H1 (cell line): Measurements from ENCODE around the gene VGF. TPM values are rescaled to one million over a fixed set of nuclear protein-coding genes. Genes with fewer than 3 reads are reported as not detected.

Source experiments
- CTCF ChIA-PET: fragments of 300-600 bp; sonication (Branson Sonifier 250); formaldehyde crosslinking; loops from one replicate; lab custom pipeline; 2021; ENCODE audit not compliant: partially characterized antibody; lab: Charles Lee
- POLR2A ChIA-PET: fragments of 300-600 bp; sonication (Branson Sonifier 250); formaldehyde crosslinking; loops from one replicate; lab custom pipeline; 2021; ENCODE audit warnings: inconsistent platforms; ENCODE audit not compliant: partially characterized antibody; lab: Charles Lee
- DNase-seq, 2 experiments: peaks; one replicate each; pipeline versions ENCODE4 v3.0.0 to v3.0.0-alpha.2; 2010 to 2022; ENCODE audit warnings: low spot score in 2 of 2, low read depth in 1 of 2, mixed read lengths in 1 of 2
- FAIRE-seq: peaks from 2 replicates; lab custom pipeline; 2011; peaks lifted over from hg19 to GRCh38; lab: Jason Lieb, UNC
- H2AFZ ChIP-seq: 2 replicates; pipeline ENCODE4 v1.8.1; 2012; ENCODE audit warnings: low read length, inconsistent platforms
- H2AK5ac ChIP-seq: 2 replicates; pipeline ENCODE4 v1.6.1; 2013; ENCODE audit warnings: low read depth, low read length
- H2BK120ac ChIP-seq: replicated peaks from 2 replicates; pipeline ENCODE3; 2013; ENCODE audit warnings: low read depth, low read length, inconsistent platforms
- H2BK12ac ChIP-seq: 2 replicates; pipeline ENCODE4 v1.6.1; 2013; ENCODE audit warnings: low read depth, low read length
- H2BK15ac ChIP-seq: 2 replicates; pipeline ENCODE4 v1.6.1; 2013; ENCODE audit warnings: low read length
- H2BK20ac ChIP-seq: 2 replicates; pipeline ENCODE4 v1.6.1; 2013; ENCODE audit warnings: low read length
- H2BK5ac ChIP-seq: 2 replicates; pipeline ENCODE4 v1.6.1; 2013; ENCODE audit warnings: low read depth, low read length
- H3K14ac ChIP-seq: 2 replicates; pipeline ENCODE4 v1.6.1; 2013; ENCODE audit warnings: inconsistent platforms; ENCODE audit not compliant: insufficient read length
- H3K18ac ChIP-seq: 2 replicates; pipeline ENCODE4 v1.6.1; 2013; ENCODE audit warnings: low read length; ENCODE audit errors: extremely low read depth
- H3K23ac ChIP-seq: 2 replicates; pipeline ENCODE4 v1.6.1; 2013; ENCODE audit warnings: inconsistent platforms; ENCODE audit not compliant: insufficient read length
- H3K23me2 ChIP-seq: 2 replicates; pipeline ENCODE4 v1.6.1; 2013; ENCODE audit warnings: low read depth, low read length
- H3K27ac ChIP-seq: 2 replicates; pipeline ENCODE4 v1.6.1; 2011; ENCODE audit warnings: low read depth, low read length, inconsistent platforms
- H3K27me3 ChIP-seq, 4 experiments: replicated peaks in 1 of 4; 1 replicate in 1 of 4; 2 replicates in 3 of 4; pipeline versions ENCODE4 v1.6.1 to v1.8.1; 2011 to 2013; ENCODE audit warnings: low read length in 3 of 4, mild to moderate bottlenecking in 3 of 4, inconsistent platforms in 2 of 4, mixed read lengths in 2 of 4, moderate library complexity in 1 of 4; ENCODE audit not compliant: control insufficient read depth in 3 of 4, insufficient read depth in 3 of 4; ENCODE audit errors: extremely low read depth in 1 of 4
- H3K36me3 ChIP-seq, 4 experiments: 2 replicates each; pipeline versions ENCODE4 v1.6.1 to v1.8.1; 2011 to 2013; ENCODE audit warnings: mild to moderate bottlenecking in 4 of 4, low read length in 3 of 4, moderate library complexity in 2 of 4, control low read depth in 1 of 4, inconsistent platforms in 1 of 4; ENCODE audit not compliant: insufficient read depth in 4 of 4, control insufficient read depth in 2 of 4
- H3K4ac ChIP-seq: replicated peaks from 2 replicates; pipeline ENCODE3; 2013; ENCODE audit warnings: low read length, low read depth, mixed read lengths, inconsistent platforms; ENCODE audit not compliant: insufficient read length
- H3K4me1 ChIP-seq, 4 experiments: replicated peaks in 1 of 4; 1 replicate in 1 of 4; 2 replicates in 3 of 4; pipeline versions ENCODE4 v1.6.1 to v1.8.1; 2011 to 2013; ENCODE audit warnings: low read length in 3 of 4, inconsistent platforms in 2 of 4, mixed read lengths in 1 of 4; ENCODE audit not compliant: insufficient read depth in 4 of 4, control insufficient read depth in 3 of 4
- H3K4me2 ChIP-seq, 2 experiments: 2 replicates each; pipeline versions ENCODE4 v1.6.1 to v1.8.1; 2011 to 2013; ENCODE audit warnings: low read depth in 2 of 2, low read length in 2 of 2, control low read depth in 1 of 2, inconsistent platforms in 1 of 2, mild to moderate bottlenecking in 1 of 2; ENCODE audit not compliant: insufficient read depth in 1 of 2
- H3K4me3 ChIP-seq, 4 experiments: fragments of 200-600, 300-600 bp in 1 of 4; sonication (generic), shearing (Covaris generic), sonication (Bioruptor Twin) in 1 of 4; 2 replicates each; pipeline versions ENCODE4 v1.5.1 to v1.8.1; 2011 to 2016; ENCODE audit warnings: low read length in 4 of 4, low read depth in 3 of 4, control low read depth in 2 of 4, inconsistent platforms in 2 of 4, mild to moderate bottlenecking in 2 of 4, mixed read lengths in 1 of 4, moderate library complexity in 1 of 4; ENCODE audit not compliant: insufficient read depth in 2 of 4; ENCODE audit errors: extremely low read depth in 1 of 4
- H3K56ac ChIP-seq: replicated peaks from 2 replicates; pipeline ENCODE3; 2013; ENCODE audit warnings: low read depth, mild to moderate bottlenecking, mixed read lengths, low read length, inconsistent platforms; ENCODE audit not compliant: insufficient read length
- H3K79me1 ChIP-seq: 2 replicates; pipeline ENCODE4 v1.6.1; 2013; ENCODE audit warnings: low read depth, low read length, control low read depth
- H3K79me2 ChIP-seq, 2 experiments: 2 replicates each; pipeline versions ENCODE4 v1.6.1 to v1.8.1; 2012 to 2013; ENCODE audit warnings: low read length in 2 of 2, mild to moderate bottlenecking in 2 of 2, inconsistent platforms in 1 of 2; ENCODE audit not compliant: insufficient read depth in 2 of 2, control insufficient read depth in 1 of 2
- H3K9ac ChIP-seq, 4 experiments: replicated peaks in 1 of 4; 1 replicate in 1 of 4; 2 replicates in 3 of 4; pipeline versions ENCODE4 v1.6.1 to v1.8.1; 2011 to 2013; ENCODE audit warnings: low read depth in 3 of 4, low read length in 3 of 4, control low read depth in 2 of 4, mild to moderate bottlenecking in 2 of 4, moderate library complexity in 2 of 4, inconsistent platforms in 1 of 4; ENCODE audit errors: extremely low read depth in 1 of 4
- H3K9me3 ChIP-seq, 2 experiments: 2 replicates each; pipeline versions ENCODE4 v1.6.1 to v1.8.1; 2012 to 2013; ENCODE audit warnings: mild to moderate bottlenecking in 2 of 2, moderate library complexity in 2 of 2, control low read depth in 1 of 2, inconsistent platforms in 1 of 2, low read depth in 1 of 2, low read length in 1 of 2, mixed read lengths in 1 of 2; ENCODE audit not compliant: insufficient read depth in 2 of 2
- H4K20me1 ChIP-seq, 2 experiments: replicated peaks in 1 of 2; 2 replicates each; pipeline versions ENCODE3 to v1.8.1; 2011 to 2013; ENCODE audit warnings: inconsistent platforms in 2 of 2, low read length in 2 of 2, mild to moderate bottlenecking in 1 of 2; ENCODE audit not compliant: insufficient read depth in 2 of 2, control insufficient read depth in 1 of 2
- H4K5ac ChIP-seq: 2 replicates; pipeline ENCODE4 v1.6.1; 2013; ENCODE audit warnings: low read length, low read depth, mixed read lengths, inconsistent platforms; ENCODE audit not compliant: insufficient read length
- H4K8ac ChIP-seq: 2 replicates; pipeline ENCODE4 v1.8.0; 2013; ENCODE audit warnings: mild to moderate bottlenecking, moderate library complexity, low read length, inconsistent platforms; ENCODE audit not compliant: insufficient read depth; ENCODE audit errors: extremely low read depth
- H4K91ac ChIP-seq: replicated peaks from 2 replicates; pipeline ENCODE3; 2013; ENCODE audit warnings: low read length, mixed read lengths, inconsistent platforms; ENCODE audit not compliant: insufficient read length
- CHD2 ChIP-seq: IDR thresholded peaks from 2 replicates; pipeline ENCODE4 v1.6.1; 2012; ENCODE audit warnings: low read length, improper control_type of control experiment
- CREB1 ChIP-seq: IDR thresholded peaks from 2 replicates; pipeline ENCODE4 v1.6.1; 2012; ENCODE audit warnings: inconsistent platforms
- EGR1 ChIP-seq: IDR thresholded peaks from 2 replicates; pipeline ENCODE4 v1.6.1; 2011; ENCODE audit warnings: low read depth, low read length, borderline replicate concordance
- EP300 ChIP-seq, 2 experiments: IDR thresholded peaks; 1 replicate in 1 of 2; 2 replicates in 1 of 2; pipeline ENCODE4 v1.6.1; 2011 to 2012; ENCODE audit warnings: low read depth in 2 of 2, low read length in 2 of 2, mild to moderate bottlenecking in 2 of 2, borderline replicate concordance in 1 of 2, inconsistent platforms in 1 of 2, moderate library complexity in 1 of 2
- MAX ChIP-seq: IDR thresholded peaks from 2 replicates; pipeline ENCODE4 v1.6.1; 2012; ENCODE audit warnings: inconsistent platforms
- RNF2 ChIP-seq: fragments of 200-900, 300-1000 bp; sonication (generic); IDR thresholded peaks from 2 replicates; pipeline ENCODE4 v1.7.1; 2016; ENCODE audit warnings: borderline replicate concordance, low read depth, mild to moderate bottlenecking, antibody characterized with exemption, low read length; ENCODE audit not compliant: poor library complexity, severe bottlenecking; ENCODE audit errors: missing control alignments
- SIN3A ChIP-seq, 2 experiments: IDR thresholded peaks in 1 of 2; conservative IDR thresholded peaks in 1 of 2; 2 replicates each; pipeline ENCODE4 v1.6.1; 2011 to 2012; ENCODE audit warnings: low read length in 2 of 2, improper control_type of control experiment in 1 of 2, low read depth in 1 of 2, mild to moderate bottlenecking in 1 of 2
- SP4 ChIP-seq: IDR thresholded peaks from 2 replicates; pipeline ENCODE4 v1.6.1; 2012; ENCODE audit warnings: low read length, inconsistent platforms
- WGBS, 2 experiments: shearing (Covaris generic) in 1 of 2; methylation state at CpG; one replicate each; pipeline versions ENCODE4 v1.1.6 to v1.1.7; 2013 to 2015; ENCODE audit warnings: low lambda C conversion rate in 2 of 2, mixed read lengths in 2 of 2, inconsistent platforms in 1 of 2, low coverage in 1 of 2, missing lambda C conversion rate in 1 of 2; ENCODE audit not compliant: insufficient replicate concordance in 2 of 2, insufficient coverage in 1 of 2, insufficient read length in 1 of 2; ENCODE audit errors: extremely low coverage in 1 of 2, missing lambda C conversion rate in 1 of 2; 5-methylcytosine and 5-hydroxymethylcytosine counted together
- polyA plus RNA-seq, 7 experiments: library from polyadenylated mRNA; depleted of rRNA in 3 of 7; stranded (reverse) in 5 of 7; unstranded in 2 of 7; fragments of >200 nt in 5 of 7; fragments of 200-250 nt in 2 of 7; gene quantifications; 1 replicate in 5 of 7; 2 replicates in 1 of 7; 4 replicates in 1 of 7; pipeline versions ENCODE4 v1.2.1 to v1.2.3, GENCODE V29; 2011 to 2013; ENCODE audit warnings: missing spikeins in 2 of 7, mixed read lengths in 2 of 7
- total RNA-seq: library from RNA; stranded (reverse); fragmentation: NEBNext Ultra II Directional; extraction: Animal tissue kit (Norgen Biotek cat#: 25700); gene quantifications from 2 replicates; pipeline ENCODE4 v1.2.1, GENCODE V29; 2021
- TF ChIP-seq, protein P1 (sequence below): IDR thresholded peaks from 2 replicates; pipeline ENCODE4 v1.6.1; 2012; ENCODE audit warnings: inconsistent platforms

VGF gene
- total and polyA plus RNA-seq, 2 of the 8 experiments (the other 6 are each of a cell fraction or from before 2014, with no cell fraction given) = 1.6 to 7.0 TPM

GRCh38 chr7:101153969-101154692 lies 11.2 kb downstream of the VGF start, which contains the start of gene AP1S1:
AP1S1 (plus strand) TSS chr7:101154476; CDS start chr7:101154515, 39 bp downstream.
- H4K20me1 ChIP-seq = no peaks in the 10 kb centered on the region
- H3K4me1 ChIP-seq = peaks cover 8 to 19% (median 14%) of the 10 kb centered on the region in 4 experiments
- peak within 1 kb of the TSS; percentile 73; the same call in 1 of the 2 replicates for H2BK5ac ChIP-seq
- H3K79me1 ChIP-seq = no peaks in the 10 kb centered on the region
- peak within 1 kb of the TSS; percentile 2 for H2AK5ac ChIP-seq
- H2BK12ac ChIP-seq = no peak within 1 kb of the TSS
- peak within 1 kb of the TSS in 2 of 4 experiments; percentile 25 to 45; a peak in 4 of 7 replicates for H3K9ac ChIP-seq
- peak within 1 kb of the TSS; percentile 78 to 80 for H3K4me2 ChIP-seq
- peak within 1 kb of the TSS; percentile 17 for H3K4ac ChIP-seq
- DNase-seq (peak; percentile 98), FAIRE-seq (no peak)
- peak within 1 kb of the TSS; percentile 48 to 82 (median 66) for H3K4me3 ChIP-seq
- ChIA-PET POLR2A (interaction anchor here (0.7 to 4.7 kb wide), 7 partner anchors 9 to 265 kb away, joined by 3 to 20 read pairs (median 4); partner anchors contain the start of genes FIS1, UFSP1 and VGF), CTCF (interaction anchor here (0.9 to 3.1 kb wide), 2 partner anchors 10 to 12 kb away, joined by 3 to 20 read pairs; no protein-coding TSS in a partner anchor)
- no peaks in the 10 kb centered on the region; a peak in 1 of 4 replicates for H3K9me3 ChIP-seq
- H3K36me3 ChIP-seq = peaks cover 0 to 3% (median 0%) of the 10 kb centered on the region in 4 experiments; a peak in 2 of 8 replicates
- peak within 1 kb of the TSS; percentile 62 for H3K56ac ChIP-seq
- no peak within 1 kb of the TSS for H3K23ac ChIP-seq
- whole genome bisulfite sequencing, 2 experiments = 13% methylated on average over 17 of the region's 51 CpGs; no CpG with 5 or more reads in 1 of the 2 experiments
- peak within 1 kb of the TSS; percentile 71 for H3K18ac ChIP-seq
- no peak within 1 kb of the TSS for H3K14ac ChIP-seq
- H4K5ac ChIP-seq = peak within 1 kb of the TSS; percentile 67
- H4K8ac ChIP-seq = peak within 1 kb of the TSS; percentile 17
- peaks cover 0 to 6% (median 4%) of the 10 kb centered on the region in 4 experiments; a peak in 3 of 7 replicates for H3K27me3 ChIP-seq
- peak within 1 kb of the TSS; percentile 80 for H4K91ac ChIP-seq
- H3K23me2 ChIP-seq = no peaks in the 10 kb centered on the region; the same call in 1 of the 2 replicates
- peak within 1 kb of the TSS; percentile 5 for H2BK120ac ChIP-seq
- H3K27ac ChIP-seq = peak within 1 kb of the TSS; percentile 16; the same call in 1 of the 2 replicates
- H2BK20ac ChIP-seq = 0 out of 2 replicates have a peak within 1 kb of the TSS, but pooled peaks have one; percentile 86
- 0 out of 4 replicates have a peak, but pooled peaks cover 0 to 4% of the 10 kb centered on the region in 2 experiments for H3K79me2 ChIP-seq
- H2AFZ ChIP-seq = no peak within 1 kb of the TSS
- no peak within 1 kb of the TSS for H2BK15ac ChIP-seq
- TF ChIP-seq RNF2 (peak; percentile 59), SIN3A (conservative IDR thresholded peaks at IDR 0.05 in 1 of 2, IDR thresholded peaks at IDR 0.05 in 1 of 2; ENCODE audit: low read depth in 1 of 2, low read length in 2 of 2) (peak; percentile 53 to 95; a peak in 2 of 4 replicates), EGR1 (0 out of 2 replicates have a peak, but pooled peaks have one; percentile 4), CREB1 (0 out of 2 replicates have a peak, but pooled peaks have one; percentile 7), EP300 (IDR thresholded peaks at IDR 0.05; ENCODE audit: borderline replicate concordance in 1 of 2, low read depth in 2 of 2, low read length in 2 of 2) (no peak), CHD2 (peak; percentile 30), MAX (peak; percentile 100), SP4 (0 out of 2 replicates have a peak, but pooled peaks have one; percentile 72)
- TF ChIP-seq, protein P1, sequence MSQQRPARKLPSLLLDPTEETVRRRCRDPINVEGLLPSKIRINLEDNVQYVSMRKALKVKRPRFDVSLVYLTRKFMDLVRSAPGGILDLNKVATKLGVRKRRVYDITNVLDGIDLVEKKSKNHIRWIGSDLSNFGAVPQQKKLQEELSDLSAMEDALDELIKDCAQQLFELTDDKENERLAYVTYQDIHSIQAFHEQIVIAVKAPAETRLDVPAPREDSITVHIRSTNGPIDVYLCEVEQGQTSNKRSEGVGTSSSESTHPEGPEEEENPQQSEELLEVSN = peak; percentile 100
